GM12892 (cell line): Measurements from ENCODE around the gene GPR157.

Source experiments
- POLR2A ChIP-seq: IDR thresholded peaks from 2 replicates; pipeline ENCODE4 v1.6.1; 2011; ENCODE audit warnings: low read depth, low read length, control low read depth
- POLR2AphosphoS5 ChIP-seq: IDR thresholded peaks from 2 replicates; pipeline ENCODE4 v1.6.1; 2011; ENCODE audit warnings: low read depth, low read length, control low read depth

DNA sequence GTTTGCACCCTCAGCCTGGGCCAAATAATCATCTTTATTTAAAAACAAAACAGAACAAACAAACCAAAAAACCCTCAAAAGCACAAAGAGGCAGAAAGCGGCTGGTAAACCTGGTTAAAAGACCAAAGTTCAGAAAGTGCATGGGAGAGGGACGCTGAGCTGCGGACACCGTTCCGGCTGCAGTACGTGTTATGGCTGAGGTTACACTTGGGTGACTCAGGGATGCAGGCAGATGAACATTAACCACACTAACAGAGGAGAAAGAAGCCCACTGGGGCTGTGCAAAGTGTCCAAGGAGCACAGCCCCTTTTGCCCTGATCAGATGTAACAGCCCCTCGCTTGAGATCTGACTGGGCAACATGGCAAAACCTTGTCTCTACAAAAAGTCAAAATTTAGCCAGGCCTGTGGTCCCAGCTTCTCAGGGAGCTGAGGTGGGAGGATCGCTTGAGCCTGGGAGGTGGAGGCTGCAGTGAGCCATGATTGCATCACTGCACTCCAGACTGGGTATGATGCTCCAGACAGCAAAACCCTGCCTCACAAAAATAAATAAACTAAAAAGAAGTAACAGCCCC lies 28.3 kb downstream of the GPR157 start:
- no peak for TF ChIP-seq POLR2AphosphoS5
- TF ChIP-seq POLR2A = no peak
